CD4-positive, alpha-beta T cell treated with Interleukin-17A for 1 hour (primary cell): ENCODE measurements around the gene SMIM14.
"Not testable (repeated sequence)": the region's sequence is repeated elsewhere in the genome, so short reads cannot be mapped to it uniquely, and the experiment has no call there.

Source experiments
- DNase-seq: peaks from one replicate; pipeline ENCODE4 v3.0.0-alpha.2; 2020

Gene SMIM14

GRCh38 chr4:39591290-39591689 lies 47.4 kb downstream of the SMIM14 start:
- no peak for DNase-seq

DNA sequence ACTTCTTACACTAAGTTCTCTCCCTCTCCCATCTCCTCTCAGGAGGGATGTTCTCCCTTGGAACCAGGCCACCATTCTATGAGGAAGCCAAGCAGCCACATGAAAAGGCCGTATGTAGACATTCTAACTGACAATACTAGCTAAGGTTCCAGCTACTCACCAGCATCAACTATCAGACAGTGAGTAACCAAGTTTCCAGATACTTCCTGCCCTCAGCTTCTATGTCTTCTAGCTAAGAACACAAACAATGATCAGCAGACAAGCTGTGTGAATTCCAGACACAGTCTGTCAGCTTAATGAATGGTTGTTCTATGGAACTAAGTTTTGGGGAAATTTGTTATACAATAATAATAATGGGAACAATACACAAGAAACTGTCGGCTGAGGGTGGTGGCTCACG lies 50.8 kb downstream of the SMIM14 start:
- no peak for DNase-seq

- no peak for DNase-seq
Observed at GRCh38 chr4:39574946-39575345, 63.7 kb downstream of the SMIM14 start.

GRCh38 chr4:39571504-39571903 lies 67.2 kb downstream of the SMIM14 start:
- DNase-seq, result no peak

DNA sequence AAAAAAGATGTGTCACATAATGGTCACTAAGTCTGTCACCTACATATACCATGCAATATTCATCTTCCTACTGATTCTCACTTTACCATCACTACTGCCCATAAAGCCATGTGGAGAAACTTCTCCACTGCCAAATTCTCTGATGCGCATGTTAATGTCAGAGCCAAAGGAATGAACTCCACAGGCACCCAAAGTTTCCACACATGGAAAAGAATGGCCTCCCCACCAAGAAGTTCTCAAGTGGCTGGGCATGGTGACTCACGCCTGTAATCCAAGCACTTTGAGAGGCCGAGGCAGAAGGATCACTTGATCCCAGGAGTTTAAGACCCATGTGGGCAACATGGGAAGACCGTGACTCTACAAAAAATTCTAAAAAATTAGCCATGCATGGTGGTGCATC lies 67.6 kb downstream of the SMIM14 start:
- DNase-seq, result no peak

GRCh38 chr4:39569209-39569608 lies 69.5 kb downstream of the SMIM14 start:
- no peak for DNase-seq

- peak; percentile 15 for DNase-seq
Observed at GRCh38 chr4:39568805-39569204, 69.9 kb downstream of the SMIM14 start.

GRCh38 chr4:39565878-39566600 lies 72.6 kb downstream of the SMIM14 start:
- DNase-seq, result no peak

- DNase-seq, result no peak
Observed at GRCh38 chr4:39563346-39563847, 75.3 kb downstream of the SMIM14 start.

DNA sequence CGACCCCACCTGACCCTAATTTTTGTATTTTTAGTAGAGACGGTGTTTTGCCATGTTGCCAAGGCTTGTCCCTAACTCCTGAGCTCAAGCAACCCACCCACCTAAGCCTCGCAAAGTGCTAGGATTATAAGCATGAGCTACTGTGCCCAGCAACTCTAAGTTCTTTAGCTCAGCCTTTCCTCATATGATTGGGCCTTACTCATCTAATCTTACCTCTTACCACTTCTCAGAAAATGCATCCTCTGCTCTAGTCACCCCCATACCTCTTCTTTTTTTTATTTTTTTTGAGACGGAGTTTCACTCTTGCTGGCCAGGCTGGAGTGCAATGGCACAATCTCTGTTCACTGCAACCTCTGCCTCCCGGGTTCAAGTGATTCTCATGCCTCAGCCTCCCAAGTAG lies 75.9 kb downstream of the SMIM14 start:
- DNase-seq, result no peak

DNA sequence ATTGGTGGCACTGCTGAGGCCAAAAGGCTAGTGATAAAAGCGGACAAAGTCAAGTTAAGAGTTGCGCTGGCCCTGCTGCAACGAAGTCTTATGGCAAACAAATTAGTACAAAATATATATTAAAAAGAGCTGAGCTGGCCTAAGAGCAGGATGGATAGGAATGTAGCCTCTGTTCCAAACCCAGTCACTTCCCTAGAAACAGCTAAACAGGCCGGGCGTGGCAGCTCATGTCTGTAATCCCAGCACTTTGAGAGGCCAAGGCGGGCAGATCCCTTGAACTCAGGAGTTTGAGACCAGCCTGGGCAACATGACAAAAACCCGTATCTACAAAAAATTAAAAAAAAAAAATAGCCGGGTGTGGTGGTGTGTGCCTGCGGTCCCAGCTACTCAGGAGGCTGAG lies 79.0 kb downstream of the SMIM14 start:
- no peak for DNase-seq

DNA sequence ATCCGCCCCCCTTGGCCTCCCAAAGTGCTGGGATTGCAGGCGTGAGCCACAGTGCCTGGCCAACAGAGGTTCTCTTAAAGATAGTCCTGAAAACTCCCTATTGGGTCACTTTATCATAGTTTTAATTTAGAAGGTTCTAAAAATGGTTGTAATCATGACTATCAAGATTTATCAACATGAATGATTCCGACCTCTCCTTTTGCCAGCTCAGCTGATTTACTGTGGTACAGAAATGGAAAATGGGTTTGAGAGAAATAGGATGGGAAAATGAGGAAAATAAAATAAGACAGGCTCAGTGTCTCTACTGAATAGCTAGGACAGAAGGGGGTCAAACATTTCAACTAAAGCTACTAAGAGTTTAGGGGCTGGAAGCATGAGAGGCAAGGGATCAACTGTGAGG lies 83.2 kb downstream of the SMIM14 start:
- DNase-seq, result no peak

GRCh38 chr4:39548425-39549067 lies 90.1 kb downstream of the SMIM14 start:
- no peak for DNase-seq

- no peak for DNase-seq
Observed at GRCh38 chr4:39544580-39545315, 93.9 kb downstream of the SMIM14 start.

- not testable (repeated sequence) for DNase-seq
Observed at GRCh38 chr4:39544080-39544479, 94.6 kb downstream of the SMIM14 start.

- no peak for DNase-seq
Observed at GRCh38 chr4:39543034-39543433, 95.6 kb downstream of the SMIM14 start.

GRCh38 chr4:39542611-39543012 lies 96.1 kb downstream of the SMIM14 start:
- DNase-seq, result no peak

DNA sequence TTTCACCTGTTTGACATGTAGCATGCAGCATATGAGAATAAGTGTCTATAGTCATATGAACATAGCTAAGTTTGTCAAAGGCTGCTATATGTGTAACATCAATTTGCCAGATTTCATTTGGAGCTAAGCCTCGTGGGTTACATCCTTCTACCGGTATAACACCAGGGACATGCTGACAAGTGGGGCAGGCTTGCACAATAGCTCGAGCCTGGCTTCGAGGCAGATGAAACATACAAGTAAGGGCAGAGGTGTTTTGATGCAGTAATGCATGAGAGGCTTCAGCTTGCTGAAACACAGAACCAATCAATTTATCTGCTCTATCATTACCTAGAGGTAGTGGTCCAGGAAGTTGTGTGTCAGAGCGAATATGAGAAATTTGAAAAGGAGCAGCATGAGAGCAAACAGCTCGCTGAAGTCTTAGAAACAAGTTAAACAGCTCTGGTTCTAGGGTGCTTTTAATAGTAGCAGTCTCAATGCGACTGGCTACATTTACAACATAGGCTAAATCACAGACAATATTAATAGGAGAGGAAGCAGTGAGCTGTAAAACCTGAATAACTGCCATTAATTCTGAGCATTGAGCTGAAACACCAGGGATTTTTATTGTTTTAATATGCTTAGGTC lies 96.6 kb downstream of the SMIM14 start:
- no peak for DNase-seq

DNA sequence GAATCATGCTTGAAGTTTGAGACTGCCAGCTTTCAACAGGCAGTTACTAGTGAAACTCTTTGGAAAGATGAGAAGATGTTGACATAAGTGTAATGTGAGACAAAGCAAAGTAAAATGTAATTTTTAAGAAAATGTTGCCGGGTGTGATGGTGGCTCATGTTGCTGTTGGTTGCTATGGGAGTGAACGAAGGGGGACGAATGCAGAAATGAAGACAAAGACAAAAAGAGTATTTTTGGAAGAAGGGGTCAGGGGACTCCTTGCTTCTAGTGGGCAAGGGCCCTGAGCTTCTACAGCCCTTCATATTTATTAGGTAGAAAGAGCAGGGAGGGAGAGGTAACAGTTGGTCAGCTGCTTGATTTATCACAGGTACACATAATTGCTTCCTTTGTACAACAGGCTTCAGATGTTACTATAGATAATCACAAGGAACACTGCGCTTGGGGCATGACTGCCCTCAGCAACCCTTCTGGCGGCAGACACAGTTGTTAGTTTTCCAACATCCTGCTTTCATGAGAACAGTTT lies 99.5 kb downstream of the SMIM14 start:
- DNase-seq, result no peak

DNA sequence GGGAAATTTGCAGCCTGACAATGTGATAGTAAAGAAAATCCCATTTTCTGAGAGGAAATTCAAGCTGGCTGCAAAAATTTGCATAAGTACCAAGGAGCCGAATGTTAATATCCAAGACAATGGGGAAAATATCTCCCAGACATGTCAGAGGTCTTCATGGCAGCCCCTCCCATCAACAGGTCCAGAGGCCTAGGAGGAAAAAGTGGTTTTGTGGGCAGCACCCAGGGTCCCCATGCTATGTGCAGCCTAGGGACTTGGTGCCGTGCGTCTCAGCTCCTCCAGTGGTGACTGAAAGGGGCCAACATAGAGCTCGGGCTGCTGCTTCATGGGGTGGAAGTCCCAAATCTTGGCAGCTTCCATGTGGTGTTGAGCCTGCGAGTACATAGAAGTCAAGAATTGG lies 105.1 kb downstream of the SMIM14 start:
- DNase-seq, result no peak

DNA sequence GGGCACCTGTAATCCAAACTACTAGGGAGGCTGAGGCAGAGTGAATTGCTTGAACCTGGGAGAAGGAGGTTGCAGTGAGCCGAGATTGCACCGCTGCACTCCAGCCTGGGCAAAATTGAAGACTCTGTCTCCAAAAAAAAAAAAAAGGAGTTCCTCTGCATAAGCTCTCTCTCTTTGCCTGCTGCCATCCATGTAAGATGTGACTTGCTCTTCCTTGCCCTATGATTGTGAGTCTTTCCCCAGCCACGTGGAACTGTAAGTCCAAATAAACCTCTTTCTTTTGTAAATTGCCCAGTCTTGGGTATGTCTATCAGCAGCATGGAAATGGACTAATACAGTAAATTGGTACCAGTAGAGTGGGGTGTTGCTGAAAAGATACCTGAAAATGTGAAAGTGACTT lies 106.4 kb downstream of the SMIM14 start:
- not testable (repeated sequence) for DNase-seq

DNA sequence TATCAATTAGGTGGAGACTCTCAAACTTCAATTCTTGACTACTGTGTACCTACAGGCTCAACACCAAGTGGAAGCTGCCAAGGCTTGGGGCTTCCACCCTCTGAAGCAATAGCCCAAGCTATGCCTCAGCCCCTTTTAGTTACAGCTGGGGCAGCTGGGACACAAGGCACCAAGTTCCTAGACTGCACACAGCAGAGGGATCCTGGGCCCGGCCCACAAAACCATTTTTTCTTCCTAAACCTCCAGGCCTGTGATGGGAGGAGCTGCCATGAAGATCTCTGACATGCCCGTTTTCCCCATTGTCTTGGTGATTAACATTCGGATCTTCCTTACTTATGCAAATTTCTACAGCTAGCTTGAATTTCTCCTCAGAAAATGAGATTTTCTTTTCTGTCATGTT lies 108.0 kb downstream of the SMIM14 start:
- no peak for DNase-seq

DNA sequence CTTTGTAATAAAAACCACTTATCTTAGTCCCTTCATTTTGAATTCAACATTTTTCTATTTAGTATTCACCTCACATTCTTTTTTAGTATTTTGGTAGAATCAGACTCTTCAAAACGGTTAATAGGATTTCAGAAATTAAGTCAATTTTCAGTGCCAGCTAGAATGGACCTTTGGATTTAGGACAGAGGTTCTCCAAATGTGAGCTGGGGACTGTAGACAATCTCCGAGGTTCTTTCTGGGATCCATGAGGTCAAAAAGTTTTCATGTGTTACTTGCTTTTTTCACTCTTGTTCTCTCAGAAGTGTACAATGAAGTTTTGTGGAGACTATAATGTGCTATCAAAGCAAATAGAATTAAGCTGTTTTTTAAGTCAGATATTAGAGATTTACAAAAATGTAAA lies 109.1 kb downstream of the SMIM14 start:
- DNase-seq, result no peak
